Suppressor macrophage treated with lipopolysaccharide for 1 hour (primary cell): ENCODE measurements around the gene TLN1.

ENCODE experiments used
- DNase-seq, 3 donors: peaks; one replicate each; pipeline ENCODE4 v3.0.0-alpha.2; 2020 to 2022

TLN1 gene

DNA sequence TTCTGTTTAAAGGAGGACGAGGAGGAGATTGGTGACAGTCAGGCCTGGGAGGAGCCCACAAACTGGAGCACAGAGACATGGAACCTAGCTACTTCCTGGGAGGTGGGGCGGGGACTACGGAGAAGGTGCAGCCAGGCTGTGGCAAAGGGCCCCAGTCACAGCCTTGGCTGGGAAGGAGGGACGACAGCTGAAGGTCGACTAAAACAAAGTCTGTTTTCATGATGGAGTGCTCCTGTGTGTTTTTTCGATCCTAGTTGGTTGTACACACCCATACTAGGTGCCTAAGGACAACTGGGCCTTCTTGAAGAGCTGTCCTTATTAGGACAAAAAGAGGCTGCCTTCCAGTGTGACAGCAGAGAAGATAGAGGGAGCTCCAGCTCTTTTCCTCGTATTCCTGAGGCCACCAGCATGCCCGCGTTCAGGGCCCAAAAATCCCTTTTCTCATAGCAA, 71.0 kb downstream of the TLN1 start:
- no peak for DNase-seq

DNA sequence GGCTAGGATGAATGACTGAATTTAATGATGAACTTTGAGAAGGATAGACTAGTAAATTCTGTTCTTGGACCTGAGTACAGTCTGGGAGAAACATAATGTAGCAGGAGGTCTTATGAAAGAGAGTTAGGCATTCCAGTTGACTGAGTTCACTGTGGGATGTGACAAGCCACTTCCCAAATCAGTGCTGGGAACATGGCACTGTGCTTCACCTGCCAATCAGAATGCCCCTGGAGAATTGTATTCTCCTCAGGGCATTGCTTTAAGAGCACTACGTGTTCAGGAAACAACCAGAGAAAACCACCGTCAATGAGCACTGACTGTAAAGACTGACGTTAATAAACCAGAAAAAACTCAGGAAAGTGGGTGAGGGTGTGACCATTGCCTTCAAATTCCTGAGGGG, 72.7 kb downstream of the TLN1 start:
- DNase-seq, result no peak

DNA sequence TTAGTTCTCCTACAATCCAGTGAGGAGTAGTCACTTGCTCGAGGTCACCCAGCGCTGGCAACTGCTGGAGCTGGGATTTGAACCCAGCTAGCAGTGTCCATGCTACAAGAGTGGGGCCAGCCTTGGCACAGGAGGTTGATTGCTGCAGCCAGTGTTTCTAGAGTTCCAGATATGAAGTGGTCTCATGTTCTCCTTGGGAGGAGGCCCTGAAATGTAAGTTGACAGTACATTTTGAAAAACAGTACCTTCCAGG, 73.1 kb downstream of the TLN1 start:
- DNase-seq, result peak; percentile 41 to 48 (median 46)

DNA sequence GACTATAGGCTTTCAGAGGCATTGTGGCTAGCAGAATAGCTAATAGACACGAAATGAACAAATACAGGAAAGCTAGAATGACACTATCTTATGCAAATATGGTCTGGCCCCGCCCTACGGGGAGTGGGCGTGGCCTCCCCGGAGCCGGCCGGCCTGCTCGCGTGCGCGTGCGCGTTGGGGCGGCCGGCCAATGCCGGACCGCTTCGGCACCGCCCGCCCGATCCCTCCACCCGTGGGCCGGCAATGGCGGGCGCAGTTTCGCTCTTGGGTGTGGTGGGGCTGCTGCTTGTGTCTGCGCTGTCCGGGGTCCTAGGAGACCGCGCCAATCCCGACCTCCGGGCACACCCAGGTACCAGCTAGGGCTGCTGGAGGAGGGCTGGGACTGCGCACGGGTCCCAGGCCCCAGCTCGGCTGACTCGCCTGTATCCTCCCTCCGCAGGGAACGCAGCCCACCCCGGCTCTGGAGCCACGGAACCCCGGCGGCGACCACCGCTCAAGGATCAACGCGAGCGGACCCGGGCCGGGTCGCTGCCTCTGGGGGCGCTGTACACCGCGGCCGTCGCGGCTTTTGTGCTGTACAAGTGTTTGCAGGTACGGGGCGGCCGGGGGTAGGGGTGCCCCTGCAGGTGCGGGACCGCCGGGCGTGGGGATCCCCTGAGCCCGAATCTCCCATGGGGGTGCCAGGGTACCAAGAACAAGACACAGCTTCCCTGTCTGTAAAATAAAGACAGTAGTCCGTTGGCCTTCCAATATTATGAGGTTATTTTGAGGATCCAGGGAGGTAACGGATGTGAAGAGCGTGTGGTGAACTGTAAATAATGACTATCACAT, 73.6 kb downstream of the TLN1 start, which contains the start of gene CCDC107:
CCDC107 (plus strand) TSS at position 156 of the 831 bp plus-strand sequence; CDS start at position 244, 88 bp downstream.
- DNase-seq, result peak; percentile 94 to 98 (median 97)

DNA sequence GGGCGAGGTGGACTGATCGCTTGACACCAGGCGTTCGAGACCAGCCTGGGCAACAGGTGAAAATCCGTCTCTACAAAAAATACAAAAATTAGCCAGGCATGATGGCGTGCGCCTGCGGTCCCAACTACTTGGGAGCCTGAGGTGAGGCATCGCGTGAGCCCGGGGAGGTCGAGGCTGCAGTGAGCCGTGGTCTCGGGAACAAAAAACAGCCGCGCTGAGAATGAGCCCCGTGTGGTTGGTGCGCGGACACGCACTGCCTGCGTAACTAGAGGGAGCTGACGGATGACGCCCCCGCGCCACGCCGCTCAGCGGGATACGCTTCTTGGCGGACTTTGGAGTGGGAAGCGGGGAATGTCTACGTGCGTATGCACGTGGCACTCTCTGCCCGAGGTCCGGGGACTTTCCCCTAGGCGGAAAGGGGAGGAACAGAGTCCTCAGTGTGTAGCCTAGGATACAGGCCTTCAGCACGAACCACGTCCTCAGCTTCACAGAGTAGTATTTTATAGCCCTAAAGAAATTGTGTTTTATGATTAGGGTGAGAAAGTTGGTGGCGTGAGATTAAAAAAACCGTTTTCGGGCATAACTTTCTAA, 74.4 kb downstream of the TLN1 start, which contains the start of gene RMRP:
RMRP (minus strand) TSS at position 474 of the 591 bp plus-strand sequence.
- peak; percentile 99 to 100 (median 99) for DNase-seq

DNA sequence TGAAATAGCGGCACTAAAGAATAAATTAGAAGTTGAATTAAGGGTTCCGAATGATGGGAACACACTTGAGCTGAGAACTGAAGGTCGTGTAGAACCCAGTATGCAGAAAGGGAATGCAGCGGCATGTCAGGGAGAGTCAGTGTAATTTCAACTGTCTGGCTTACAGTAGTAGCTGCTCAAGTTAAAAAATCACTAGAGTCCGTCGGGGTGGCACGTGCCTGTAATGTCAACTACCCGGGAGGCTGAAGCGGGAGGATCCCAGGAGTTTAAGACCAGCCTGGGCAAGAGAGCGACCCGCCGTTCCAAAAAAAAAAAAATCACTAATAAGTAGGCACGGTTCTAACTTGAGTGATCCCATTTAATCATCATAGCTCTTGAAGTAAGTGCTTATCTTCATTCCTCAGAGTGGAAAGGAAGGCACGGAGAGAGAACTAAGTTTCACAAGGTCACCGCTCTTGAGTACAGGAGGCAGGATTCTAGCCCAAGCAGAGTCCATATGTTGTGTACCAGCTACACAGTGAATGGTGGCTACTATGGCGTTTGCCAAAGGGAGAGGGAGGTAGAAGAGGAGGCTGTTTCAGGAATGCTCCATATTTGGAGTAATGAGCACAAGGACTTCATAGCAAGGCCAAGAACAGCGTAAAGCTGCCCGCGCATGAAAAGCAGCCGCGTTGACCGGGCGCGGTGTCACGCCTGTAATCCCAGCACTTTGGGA, 75.0 kb downstream of the TLN1 start:
- DNase-seq, result no peak

DNA sequence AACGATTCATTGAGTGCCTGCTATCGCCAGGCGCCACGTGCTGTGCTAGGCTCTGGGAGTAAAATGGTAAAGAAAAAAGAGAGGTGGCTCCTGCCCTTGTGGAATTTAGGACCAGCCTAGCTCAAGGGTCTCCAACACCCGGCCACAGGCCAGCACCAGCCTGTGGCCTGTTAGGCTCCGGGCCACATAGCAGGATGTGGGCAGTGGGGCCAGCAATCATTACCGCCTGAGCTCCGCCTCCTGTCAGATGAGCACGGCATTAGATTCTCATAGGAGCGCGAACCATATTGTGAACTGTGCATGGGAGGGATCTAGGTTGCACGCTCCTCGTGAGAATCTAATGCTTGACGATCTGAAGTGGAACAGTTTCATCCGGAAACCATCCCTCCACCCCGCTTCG, 75.6 kb downstream of the TLN1 start:
- no peak for DNase-seq

DNA sequence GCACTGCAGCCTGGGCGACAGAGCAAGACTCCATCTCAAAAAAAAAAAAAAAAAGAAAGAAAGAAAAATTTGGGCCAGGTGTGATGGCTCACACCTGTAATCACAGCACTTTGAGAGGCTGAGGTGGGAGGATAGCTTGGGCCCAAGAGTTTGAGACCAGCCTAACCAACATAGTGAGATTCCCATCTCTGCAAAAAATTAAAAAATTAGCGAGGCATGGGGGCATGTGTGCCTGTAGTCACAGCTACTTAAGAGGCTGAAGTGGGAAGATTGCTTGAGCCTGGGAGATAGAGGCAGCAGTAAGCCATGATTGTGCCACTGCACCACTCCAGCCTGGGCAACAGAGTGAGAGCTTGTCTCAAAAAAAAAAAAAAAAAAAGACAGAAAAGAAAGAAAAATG, 78.4 kb downstream of the TLN1 start:
- no peak for DNase-seq

DNA sequence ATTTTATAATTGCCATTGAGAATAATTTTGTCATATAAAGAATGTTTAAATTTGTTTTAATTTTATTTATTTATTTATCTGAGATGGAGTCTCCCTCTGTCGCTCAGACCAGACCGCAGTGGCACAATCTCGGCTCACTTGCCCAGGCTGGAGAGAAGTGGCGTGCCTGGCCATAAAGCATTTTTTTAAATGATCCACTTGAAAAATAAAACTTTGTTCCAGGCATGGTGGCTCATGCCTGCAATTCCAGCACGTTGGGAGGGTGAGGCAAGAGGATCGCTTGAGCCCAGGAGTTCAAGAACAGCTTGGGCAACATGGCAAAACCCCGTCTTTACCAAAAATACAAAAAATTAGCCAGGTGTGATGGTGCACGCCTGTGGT, 79.2 kb downstream of the TLN1 start:
- DNase-seq, result no peak

DNA sequence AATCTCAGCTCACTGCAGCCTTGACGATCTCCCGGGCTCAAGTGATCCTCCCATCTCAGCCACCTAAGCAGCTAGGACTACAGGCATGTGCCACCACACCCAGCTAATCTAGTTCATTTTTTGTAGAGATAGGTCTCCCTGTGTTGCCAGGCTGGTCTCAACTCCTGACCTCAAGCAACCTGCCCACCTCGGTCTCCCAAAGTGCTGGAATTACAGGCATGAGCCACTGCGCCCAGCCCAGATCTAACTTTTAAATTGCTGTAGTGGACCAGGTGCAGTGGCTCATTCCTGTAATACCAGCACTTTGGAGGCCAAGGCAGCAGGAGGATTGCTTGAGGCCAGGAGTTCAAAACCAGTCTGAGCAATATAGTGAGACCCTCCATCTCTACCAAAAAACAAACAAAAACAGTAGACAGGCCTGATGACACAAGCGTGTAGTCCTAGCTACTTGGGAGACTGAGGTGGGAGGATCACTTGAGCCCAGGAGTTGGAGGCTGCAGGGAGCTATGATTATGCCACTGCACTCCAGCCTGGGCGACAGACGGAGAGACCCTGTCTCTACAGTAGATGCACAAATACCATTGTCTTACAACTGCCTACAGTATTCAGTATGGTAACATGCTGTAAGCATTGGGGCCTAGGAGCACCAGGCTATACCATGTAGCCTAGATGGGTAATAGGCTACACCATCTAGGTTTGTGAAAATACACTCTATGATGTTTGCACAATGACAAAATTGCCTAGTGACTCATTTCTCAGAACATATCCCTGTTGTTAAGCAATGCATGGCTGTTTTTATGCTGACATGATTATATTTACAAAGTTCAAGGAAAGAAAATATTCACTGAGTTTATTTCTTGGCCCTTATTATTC, 79.8 kb downstream of the TLN1 start:
- peak; percentile 69 to 91 (median 91) for DNase-seq

DNA sequence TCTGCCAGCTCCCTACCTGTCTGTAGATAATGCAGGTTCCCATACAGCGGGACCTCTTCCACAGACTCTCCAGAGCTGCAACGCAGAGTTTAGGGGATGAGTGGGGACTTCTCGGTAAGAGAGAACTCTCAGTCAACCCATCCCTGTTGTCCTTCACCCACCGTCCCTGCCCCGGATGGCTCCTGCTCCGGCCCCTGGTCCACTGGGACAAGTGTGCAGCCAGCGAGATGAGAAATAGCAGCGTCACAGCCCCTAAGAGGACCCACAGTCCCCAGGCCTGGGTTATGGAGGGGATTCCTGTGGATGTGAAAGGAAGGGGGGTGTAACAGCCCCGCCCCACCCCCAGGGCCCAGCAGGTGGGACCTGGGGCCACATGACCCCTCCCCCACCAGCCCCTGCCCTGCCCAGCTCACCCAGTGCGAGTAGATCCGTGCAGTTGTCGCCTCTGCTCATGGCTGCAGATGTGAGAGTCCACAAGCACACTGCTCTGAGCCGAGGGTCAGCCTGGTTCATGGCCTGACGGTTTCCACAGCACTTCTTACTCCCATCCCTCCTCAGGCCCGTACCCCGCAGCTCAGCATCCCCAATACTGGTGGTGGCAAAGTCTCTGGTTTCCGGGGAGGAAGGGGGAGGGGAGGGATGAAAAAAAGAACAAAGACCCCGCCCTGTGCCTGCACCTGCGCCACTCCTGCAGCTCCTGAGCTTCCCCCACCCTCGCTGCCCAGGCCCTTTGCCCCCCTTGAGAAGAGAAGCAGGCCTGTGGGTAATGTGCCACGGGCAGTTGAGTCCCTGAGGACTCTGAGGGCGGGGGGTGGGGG, 81.4 kb downstream of the TLN1 start, which contains the start of gene SIT1:
SIT1 (minus strand) TSS at position 591 of the 818 bp plus-strand sequence; CDS start at position 513, 78 bp downstream.
- DNase-seq, result no peak

DNA sequence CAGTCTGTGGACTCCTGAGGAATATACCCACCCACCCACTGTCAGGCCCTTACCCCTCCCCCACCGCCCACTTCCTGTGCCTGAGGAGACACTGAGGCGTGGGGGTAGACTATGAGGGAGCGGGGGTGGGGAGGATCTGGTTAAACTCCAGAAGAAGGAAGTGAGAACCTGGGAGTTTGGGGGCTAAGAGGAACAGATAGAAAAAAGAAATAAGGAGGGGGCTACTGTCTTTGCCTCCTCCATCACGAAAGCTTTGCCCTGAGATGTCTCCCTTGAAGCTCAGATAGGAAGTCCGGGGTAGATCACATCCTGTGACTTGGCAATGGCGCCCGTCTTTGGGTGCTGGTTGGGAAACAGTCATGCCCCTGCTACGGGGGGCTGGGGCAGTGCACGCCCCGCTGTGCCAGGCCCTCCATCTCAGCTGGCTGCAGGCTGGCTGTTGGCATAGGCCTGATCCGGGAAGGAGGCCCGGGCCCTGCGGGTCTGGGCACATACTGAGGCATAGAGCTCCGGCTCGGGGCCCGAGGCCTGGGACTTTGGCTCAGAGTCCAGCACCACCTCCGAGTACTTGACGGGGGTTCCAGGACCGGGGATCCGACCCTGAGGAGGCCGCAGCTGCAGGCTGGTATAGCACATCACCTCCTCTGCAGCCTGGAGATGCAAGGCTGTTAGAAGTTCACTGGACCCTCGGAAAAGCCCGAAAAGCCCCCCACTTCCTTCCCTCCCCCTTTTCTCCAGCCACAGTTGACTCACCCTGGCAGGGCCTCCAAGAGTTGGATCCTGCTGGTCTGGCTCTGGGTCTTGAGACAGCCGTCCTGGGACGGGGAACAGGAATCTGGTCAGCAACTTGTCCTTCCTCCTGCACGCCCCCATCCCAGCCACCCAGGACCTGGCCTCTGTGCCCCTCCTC, 82.3 kb downstream of the TLN1 start:
- DNase-seq, result peak; percentile 61 to 78 (median 68)
